ENCODE measurements around the gene DIP2C.

DNA sequence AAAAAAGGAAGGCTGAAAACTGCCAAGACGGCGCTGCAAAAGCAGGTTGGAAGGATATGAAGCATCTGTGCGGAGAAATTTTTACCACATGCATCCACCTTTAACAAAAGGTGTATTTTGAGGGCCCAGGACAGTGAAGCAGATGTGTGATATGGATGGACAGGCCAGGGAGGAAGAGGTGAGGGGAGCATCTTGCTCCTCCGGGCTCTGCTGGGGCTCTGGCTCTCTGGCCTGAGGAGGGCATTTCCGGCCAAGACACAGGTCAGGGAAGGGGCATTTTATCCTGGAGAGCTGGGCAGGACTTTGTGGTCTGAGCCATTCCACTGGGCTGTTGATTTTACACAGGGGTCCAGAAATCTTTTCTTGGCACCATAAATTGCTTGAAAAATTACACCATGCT lies 379.1 kb downstream of the DIP2C start:
- TF ChIP-seq POLR2A (IDR thresholded peaks at IDR 0.05) = no peak
- TF ChIP-seq, protein P1, sequence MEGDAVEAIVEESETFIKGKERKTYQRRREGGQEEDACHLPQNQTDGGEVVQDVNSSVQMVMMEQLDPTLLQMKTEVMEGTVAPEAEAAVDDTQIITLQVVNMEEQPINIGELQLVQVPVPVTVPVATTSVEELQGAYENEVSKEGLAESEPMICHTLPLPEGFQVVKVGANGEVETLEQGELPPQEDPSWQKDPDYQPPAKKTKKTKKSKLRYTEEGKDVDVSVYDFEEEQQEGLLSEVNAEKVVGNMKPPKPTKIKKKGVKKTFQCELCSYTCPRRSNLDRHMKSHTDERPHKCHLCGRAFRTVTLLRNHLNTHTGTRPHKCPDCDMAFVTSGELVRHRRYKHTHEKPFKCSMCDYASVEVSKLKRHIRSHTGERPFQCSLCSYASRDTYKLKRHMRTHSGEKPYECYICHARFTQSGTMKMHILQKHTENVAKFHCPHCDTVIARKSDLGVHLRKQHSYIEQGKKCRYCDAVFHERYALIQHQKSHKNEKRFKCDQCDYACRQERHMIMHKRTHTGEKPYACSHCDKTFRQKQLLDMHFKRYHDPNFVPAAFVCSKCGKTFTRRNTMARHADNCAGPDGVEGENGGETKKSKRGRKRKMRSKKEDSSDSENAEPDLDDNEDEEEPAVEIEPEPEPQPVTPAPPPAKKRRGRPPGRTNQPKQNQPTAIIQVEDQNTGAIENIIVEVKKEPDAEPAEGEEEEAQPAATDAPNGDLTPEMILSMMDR (IDR thresholded peaks at IDR 0.05) = no peak

Data from testis (tissue), 2 donors.